ENCODE measurements around the gene OR2F1. TPM values are rescaled to one million over a fixed set of nuclear protein-coding genes. Genes with fewer than 3 reads are reported as not detected.

The OR2F1 gene
- total RNA-seq, 5 donors from 2014 or later (not counting 1 experiment from before 2014, with no cell fraction given): not detected

DNA sequence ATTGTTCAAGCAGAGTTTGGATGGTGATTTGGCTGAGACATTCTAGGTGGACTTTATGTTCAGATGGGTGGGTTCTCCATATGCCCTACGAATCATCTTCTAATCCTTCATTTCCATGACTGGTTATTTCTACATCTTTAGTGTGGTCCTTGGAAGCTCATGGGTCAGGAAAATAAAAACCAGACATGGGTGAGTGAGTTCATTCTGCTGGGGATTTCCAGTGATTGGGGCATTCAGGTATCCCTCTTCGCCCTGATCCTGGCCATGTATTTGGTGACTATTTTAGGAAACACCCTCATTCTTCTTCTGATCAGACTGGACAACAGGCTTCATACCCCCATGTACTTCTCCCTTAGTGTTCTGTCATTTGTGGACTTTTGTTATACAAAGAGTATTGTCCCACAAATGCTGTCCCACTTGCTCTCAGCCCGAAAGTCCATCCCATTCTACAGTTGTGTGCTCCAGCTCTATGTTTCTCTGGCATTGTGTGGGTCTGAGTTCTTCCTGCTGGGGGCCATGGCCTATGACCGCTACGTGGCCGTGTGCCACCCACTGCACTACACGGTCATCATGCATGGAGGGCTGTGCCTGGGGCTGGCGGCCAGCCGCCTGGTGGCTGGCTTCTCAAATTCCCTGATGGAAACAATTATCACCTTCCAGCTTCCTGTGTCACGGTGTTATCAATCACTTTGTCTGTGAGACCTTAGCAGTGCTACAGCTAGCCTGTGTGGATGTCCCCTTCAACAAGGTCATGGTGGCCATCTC lies 26.3 kb downstream of the OR2F1 start:
- no peaks in the 10 kb centered on the region for H3K9me3 Mint-ChIP-seq
- POLR2A ChIA-PET: no interaction called here
- WGBS (ENCODE audit: insufficient coverage): 95% methylated on average over 8 of the region's 10 CpGs

DNA sequence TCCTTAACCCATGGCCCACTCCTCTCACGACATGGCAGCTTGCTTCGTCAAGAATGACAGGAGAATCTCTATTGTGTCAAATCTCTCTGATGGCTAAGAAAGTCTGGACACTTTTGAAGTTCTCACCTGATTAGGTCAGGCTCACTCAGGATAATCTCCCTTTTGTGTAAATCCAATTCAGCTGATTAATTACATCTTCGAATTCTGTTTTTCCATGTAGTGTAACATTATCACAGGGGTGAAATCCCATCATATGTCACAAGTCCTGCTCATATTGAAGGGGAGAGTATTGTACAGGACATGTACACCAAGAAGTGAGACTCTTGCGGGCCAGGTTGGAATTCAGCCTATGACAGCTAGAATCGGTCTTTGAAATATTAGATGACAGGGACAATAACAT lies 29.3 kb downstream of the OR2F1 start:
- ChIA-PET CTCF (no interaction called here), POLR2A (no interaction called here)
- no peaks in the 10 kb centered on the region for H3K27me3 ChIP-seq (replicated peaks in 1 of 2; ENCODE audit: control insufficient read depth in 2 of 2, extremely low read depth in 1 of 2, insufficient read depth in 2 of 2, low read length in 1 of 2)
- Mint-ChIP-seq H3K9me3 (peaks cover 0 to under 1% (median 0%) of the 10 kb centered on the region in 3 donors), H3K4me1 (peaks cover 1 to 13% (median 9%) of the 10 kb centered on the region in 3 donors), H3K27me3 (peaks cover 4 to 5% of the 10 kb centered on the region in 2 donors), H3K36me3 (no peaks in the 10 kb centered on the region), H3K27ac (no peak overlapping the region), H3K4me3 (no peak overlapping the region)
- DNase-seq (no peak), ATAC-seq (replicated peaks in 1 of 4) (no peak)
- no peaks in the 10 kb centered on the region for H3K36me3 ChIP-seq (ENCODE audit: control insufficient read depth in 2 of 2, extremely low read depth in 1 of 2, insufficient read depth in 1 of 2, low read length in 1 of 2)
- 80% methylated on average over 1 of the region's 5 CpGs for WGBS (ENCODE audit: insufficient coverage)
- H3K4me3 ChIP-seq (ENCODE audit: control insufficient read depth in 1 of 2, extremely low read depth in 1 of 2, low read length in 1 of 2): no peak overlapping the region
- no peaks in the 10 kb centered on the region for H3K9me3 ChIP-seq
- H3K27ac ChIP-seq (ENCODE audit: low read length): no peak overlapping the region
- peaks cover 0 to 2% of the 10 kb centered on the region in 2 experiments for H3K4me1 ChIP-seq (ENCODE audit: control insufficient read depth in 1 of 2, extremely low read depth in 1 of 2, insufficient read depth in 2 of 2, low read length in 2 of 2)

More for the DNA sequence above, 26.3 kb downstream of the OR2F1 start:
- ATAC-seq (replicated peaks in 1 of 4): no peak
- no peak overlapping the region for H3K4me3 ChIP-seq (ENCODE audit: control insufficient read depth in 1 of 2, extremely low read depth in 1 of 2, low read length in 1 of 2)
- H3K9me3 ChIP-seq: no peaks in the 10 kb centered on the region
- H3K27me3 ChIP-seq (replicated peaks in 1 of 2; ENCODE audit: control insufficient read depth in 2 of 2, extremely low read depth in 1 of 2, insufficient read depth in 2 of 2, low read length in 1 of 2): no peaks in the 10 kb centered on the region
- no peak for DNase-seq
- peaks cover 4 to 5% of the 10 kb centered on the region in 2 donors for H3K27me3 Mint-ChIP-seq
- no peak overlapping the region for H3K4me3 Mint-ChIP-seq
- CTCF ChIA-PET: no interaction called here
- H3K36me3 ChIP-seq (ENCODE audit: control insufficient read depth in 2 of 2, extremely low read depth in 1 of 2, insufficient read depth in 1 of 2, low read length in 1 of 2): no peaks in the 10 kb centered on the region
- H3K4me1 Mint-ChIP-seq: no peaks in the 10 kb centered on the region
- no peak overlapping the region for H3K27ac ChIP-seq (ENCODE audit: low read length)
- H3K27ac Mint-ChIP-seq: no peak overlapping the region
- H3K36me3 Mint-ChIP-seq: no peaks in the 10 kb centered on the region
- H3K4me1 ChIP-seq (ENCODE audit: control insufficient read depth in 1 of 2, extremely low read depth in 1 of 2, insufficient read depth in 2 of 2, low read length in 2 of 2): no peaks in the 10 kb centered on the region

DNA sequence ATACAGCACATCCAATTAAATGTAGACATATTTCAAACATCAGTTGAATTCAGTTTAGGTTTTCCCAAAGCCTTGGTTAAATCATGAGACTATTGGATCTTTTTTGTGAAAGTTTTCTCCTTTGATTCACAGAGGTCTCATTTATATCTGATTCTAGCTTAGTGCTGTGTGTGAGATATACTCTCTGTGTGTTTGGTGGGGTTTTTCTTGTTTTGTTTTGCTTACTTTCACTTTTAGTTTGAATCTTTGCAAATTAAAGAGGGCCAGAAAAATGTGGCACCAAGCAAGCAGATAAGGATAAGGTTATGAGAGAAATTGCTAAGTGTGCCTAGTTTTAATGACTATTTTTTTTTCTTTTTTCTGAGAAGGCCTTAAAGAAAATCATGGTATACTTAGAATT lies 32.9 kb downstream of the OR2F1 start:
- Mint-ChIP-seq H3K4me1 (peaks cover 1 to 13% (median 9%) of the 10 kb centered on the region in 3 donors), H3K9me3 (peaks cover 8 to 22% (median 8%) of the 10 kb centered on the region in 3 donors), H3K36me3 (peaks cover 5% of the 10 kb centered on the region), H3K27ac (no peak overlapping the region), H3K4me3 (peak overlapping the region in 1 of 3 donors; percentile 40), H3K27me3 (peaks cover 6 to 11% of the 10 kb centered on the region in 2 donors)
- CTCF ChIA-PET: no interaction called here
- peaks cover 0 to 2% of the 10 kb centered on the region in 2 experiments for H3K4me1 ChIP-seq (ENCODE audit: control insufficient read depth in 1 of 2, extremely low read depth in 1 of 2, insufficient read depth in 2 of 2, low read length in 2 of 2)
- no peaks in the 10 kb centered on the region for H3K36me3 ChIP-seq (ENCODE audit: control insufficient read depth in 2 of 2, extremely low read depth in 1 of 2, insufficient read depth in 1 of 2, low read length in 1 of 2)
- H3K27ac ChIP-seq (ENCODE audit: low read length): no peak overlapping the region
- no peaks in the 10 kb centered on the region for H3K27me3 ChIP-seq (replicated peaks in 1 of 2; ENCODE audit: control insufficient read depth in 2 of 2, extremely low read depth in 1 of 2, insufficient read depth in 2 of 2, low read length in 1 of 2)
- H3K4me3 ChIP-seq (ENCODE audit: control insufficient read depth in 1 of 2, extremely low read depth in 1 of 2, low read length in 1 of 2): no peak overlapping the region
- POLR2A ChIA-PET: no interaction called here
- H3K9me3 ChIP-seq: no peaks in the 10 kb centered on the region
- DNase-seq: no peak
- ATAC-seq (replicated peaks in 1 of 4): no peak

DNA sequence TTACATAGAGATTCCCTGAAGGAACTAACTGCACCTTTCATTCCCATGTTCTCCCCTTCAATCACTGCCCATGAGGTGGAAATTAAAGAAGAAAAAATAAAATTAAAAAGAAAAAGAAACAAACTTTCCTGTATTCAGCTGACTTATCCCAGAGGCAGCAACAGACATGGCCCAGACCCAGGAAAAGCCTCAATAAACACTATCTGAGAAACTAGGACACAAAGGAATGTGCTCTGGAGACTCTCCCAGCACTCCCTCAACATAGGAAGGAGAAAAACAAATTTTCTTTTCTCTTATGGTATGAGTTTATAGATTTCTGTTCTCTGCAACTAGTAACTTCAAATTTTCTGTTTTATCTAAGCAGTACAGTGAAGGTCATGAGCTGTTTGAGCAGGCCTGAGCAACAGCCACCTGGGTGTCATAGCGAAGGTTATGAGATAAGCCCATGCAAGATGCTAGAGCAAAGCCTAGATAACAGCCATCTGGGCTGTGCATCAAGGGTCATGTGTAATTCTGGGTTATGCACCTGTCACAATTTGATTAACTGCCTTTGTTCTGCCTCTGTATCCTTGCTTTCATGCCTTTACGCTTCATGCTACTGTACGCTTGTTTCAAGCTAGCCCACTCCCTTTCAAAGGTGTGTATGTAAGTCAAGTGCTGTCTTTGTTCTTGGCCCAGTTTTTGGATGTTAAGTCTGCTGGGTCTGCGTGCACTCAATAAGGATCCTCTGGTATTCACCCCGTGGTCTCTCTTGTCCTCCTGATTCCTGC lies 34.5 kb downstream of the OR2F1 start:
- 90% methylated on average over 4 of the region's 5 CpGs for WGBS (ENCODE audit: insufficient coverage)

DNA sequence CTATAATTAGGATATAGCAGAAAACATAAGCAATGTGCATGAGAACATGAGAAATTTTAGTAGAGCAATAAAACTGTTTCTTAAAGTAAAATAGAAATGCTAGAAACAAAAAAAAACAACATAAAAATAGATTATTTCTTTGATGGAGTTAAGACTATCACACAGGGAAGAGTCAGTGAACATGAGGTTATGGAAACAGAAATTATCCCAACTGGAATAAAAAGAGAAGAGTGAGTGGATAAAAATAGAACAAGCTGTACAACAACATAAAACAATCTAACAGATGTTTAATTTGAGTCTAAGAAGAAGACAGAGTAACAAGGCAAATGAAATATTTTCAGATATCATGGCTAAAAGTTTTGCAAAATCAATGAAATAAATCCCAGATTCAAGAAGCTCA lies 38.0 kb downstream of the OR2F1 start:
- no peak for ATAC-seq (replicated peaks in 1 of 4)
- peaks cover 5% of the 10 kb centered on the region for H3K36me3 Mint-ChIP-seq

More for the DNA sequence above, 34.5 kb downstream of the OR2F1 start:
- Histone ChIP-seq H3K27me3 (replicated peaks in 1 of 2; ENCODE audit: control insufficient read depth in 2 of 2, extremely low read depth in 1 of 2, insufficient read depth in 2 of 2, low read length in 1 of 2) (no peaks in the 10 kb centered on the region), H3K9me3 (no peaks in the 10 kb centered on the region), H3K27ac (ENCODE audit: low read length) (no peak overlapping the region), H3K4me1 (ENCODE audit: control insufficient read depth in 1 of 2, extremely low read depth in 1 of 2, insufficient read depth in 2 of 2, low read length in 2 of 2) (peaks cover 0 to 2% of the 10 kb centered on the region in 2 experiments), H3K36me3 (ENCODE audit: control insufficient read depth in 2 of 2, extremely low read depth in 1 of 2, insufficient read depth in 1 of 2, low read length in 1 of 2) (no peaks in the 10 kb centered on the region), H3K4me3 (ENCODE audit: control insufficient read depth in 1 of 2, extremely low read depth in 1 of 2, low read length in 1 of 2) (no peak overlapping the region)
- H3K27me3 Mint-ChIP-seq: peaks cover 6 to 11% of the 10 kb centered on the region in 2 donors
- DNase-seq (no peak), ATAC-seq (replicated peaks in 1 of 4) (no peak)
- POLR2A ChIA-PET: no interaction called here
- no peak overlapping the region for H3K4me3 Mint-ChIP-seq
- no peak overlapping the region for H3K27ac Mint-ChIP-seq
- peaks cover 8 to 22% (median 8%) of the 10 kb centered on the region in 3 donors for H3K9me3 Mint-ChIP-seq
- CTCF ChIA-PET: no interaction called here
- H3K36me3 Mint-ChIP-seq: peaks cover 5% of the 10 kb centered on the region
- peaks cover 1 to 13% (median 9%) of the 10 kb centered on the region in 3 donors for H3K4me1 Mint-ChIP-seq

DNA sequence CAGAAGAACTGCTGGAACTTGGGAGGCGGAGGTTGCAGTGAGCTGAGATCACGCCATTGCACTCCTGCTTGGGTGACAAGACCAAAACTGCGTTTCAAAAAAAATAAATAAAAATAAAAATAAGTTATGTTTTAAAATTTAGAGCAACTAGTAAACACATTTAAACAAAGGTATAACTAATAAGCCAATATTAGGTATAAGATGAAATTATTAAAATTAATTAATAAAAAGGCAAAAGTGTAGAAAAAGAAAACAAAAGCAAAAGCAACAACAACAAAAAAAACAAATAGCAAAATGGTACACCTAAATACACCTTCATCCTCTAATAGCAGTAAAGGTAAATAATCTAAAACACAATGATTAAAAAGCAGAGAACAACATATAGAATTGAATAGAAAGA lies 39.3 kb downstream of the OR2F1 start:
- Mint-ChIP-seq H3K4me3 (no peak overlapping the region), H3K4me1 (no peaks in the 10 kb centered on the region), H3K27ac (no peak overlapping the region), H3K9me3 (peaks cover 8 to 22% (median 8%) of the 10 kb centered on the region in 3 donors), H3K36me3 (peaks cover 5% of the 10 kb centered on the region), H3K27me3 (peaks cover 6 to 13% of the 10 kb centered on the region in 2 donors)
- Histone ChIP-seq H3K4me1 (ENCODE audit: control insufficient read depth in 1 of 2, extremely low read depth in 1 of 2, insufficient read depth in 2 of 2, low read length in 2 of 2) (no peaks in the 10 kb centered on the region), H3K27me3 (replicated peaks in 1 of 2; ENCODE audit: control insufficient read depth in 2 of 2, extremely low read depth in 1 of 2, insufficient read depth in 2 of 2, low read length in 1 of 2) (no peaks in the 10 kb centered on the region), H3K36me3 (ENCODE audit: control insufficient read depth in 2 of 2, extremely low read depth in 1 of 2, insufficient read depth in 1 of 2, low read length in 1 of 2) (no peaks in the 10 kb centered on the region), H3K27ac (ENCODE audit: low read length) (no peak overlapping the region), H3K4me3 (ENCODE audit: control insufficient read depth in 1 of 2, extremely low read depth in 1 of 2, low read length in 1 of 2) (no peak overlapping the region), H3K9me3 (no peaks in the 10 kb centered on the region)
- no peak for DNase-seq
- no peak for ATAC-seq (replicated peaks in 1 of 4)
- ChIA-PET POLR2A (no interaction called here), CTCF (no interaction called here)
- no CpG with 5 or more reads among the region's 3 CpGs for WGBS (ENCODE audit: insufficient coverage)

More for the DNA sequence above, 38.0 kb downstream of the OR2F1 start:
- Histone ChIP-seq H3K36me3 (ENCODE audit: control insufficient read depth in 2 of 2, extremely low read depth in 1 of 2, insufficient read depth in 1 of 2, low read length in 1 of 2) (no peaks in the 10 kb centered on the region), H3K27ac (ENCODE audit: low read length) (no peak overlapping the region), H3K27me3 (replicated peaks in 1 of 2; ENCODE audit: control insufficient read depth in 2 of 2, extremely low read depth in 1 of 2, insufficient read depth in 2 of 2, low read length in 1 of 2) (no peaks in the 10 kb centered on the region), H3K4me1 (ENCODE audit: control insufficient read depth in 1 of 2, extremely low read depth in 1 of 2, insufficient read depth in 2 of 2, low read length in 2 of 2) (no peaks in the 10 kb centered on the region), H3K9me3 (no peaks in the 10 kb centered on the region), H3K4me3 (ENCODE audit: control insufficient read depth in 1 of 2, extremely low read depth in 1 of 2, low read length in 1 of 2) (no peak overlapping the region)
- H3K27ac Mint-ChIP-seq: no peak overlapping the region
- H3K9me3 Mint-ChIP-seq: peaks cover 8 to 22% (median 8%) of the 10 kb centered on the region in 3 donors
- ChIA-PET CTCF (no interaction called here), POLR2A (no interaction called here)
- peaks cover 6 to 13% of the 10 kb centered on the region in 2 donors for H3K27me3 Mint-ChIP-seq
- no peak for DNase-seq
- H3K4me3 Mint-ChIP-seq: no peak overlapping the region
- peaks cover 0 to 1% (median 0%) of the 10 kb centered on the region in 3 donors for H3K4me1 Mint-ChIP-seq
